ENCODE data around the gene TMEM43. TPM values are rescaled to one million over a fixed set of nuclear protein-coding genes. Genes with fewer than 3 reads are reported as not detected.

Gene TMEM43, protein sequence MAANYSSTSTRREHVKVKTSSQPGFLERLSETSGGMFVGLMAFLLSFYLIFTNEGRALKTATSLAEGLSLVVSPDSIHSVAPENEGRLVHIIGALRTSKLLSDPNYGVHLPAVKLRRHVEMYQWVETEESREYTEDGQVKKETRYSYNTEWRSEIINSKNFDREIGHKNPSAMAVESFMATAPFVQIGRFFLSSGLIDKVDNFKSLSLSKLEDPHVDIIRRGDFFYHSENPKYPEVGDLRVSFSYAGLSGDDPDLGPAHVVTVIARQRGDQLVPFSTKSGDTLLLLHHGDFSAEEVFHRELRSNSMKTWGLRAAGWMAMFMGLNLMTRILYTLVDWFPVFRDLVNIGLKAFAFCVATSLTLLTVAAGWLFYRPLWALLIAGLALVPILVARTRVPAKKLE
- total RNA-seq: 74.4 and 97.0 TPM in 2 replicates

DNA sequence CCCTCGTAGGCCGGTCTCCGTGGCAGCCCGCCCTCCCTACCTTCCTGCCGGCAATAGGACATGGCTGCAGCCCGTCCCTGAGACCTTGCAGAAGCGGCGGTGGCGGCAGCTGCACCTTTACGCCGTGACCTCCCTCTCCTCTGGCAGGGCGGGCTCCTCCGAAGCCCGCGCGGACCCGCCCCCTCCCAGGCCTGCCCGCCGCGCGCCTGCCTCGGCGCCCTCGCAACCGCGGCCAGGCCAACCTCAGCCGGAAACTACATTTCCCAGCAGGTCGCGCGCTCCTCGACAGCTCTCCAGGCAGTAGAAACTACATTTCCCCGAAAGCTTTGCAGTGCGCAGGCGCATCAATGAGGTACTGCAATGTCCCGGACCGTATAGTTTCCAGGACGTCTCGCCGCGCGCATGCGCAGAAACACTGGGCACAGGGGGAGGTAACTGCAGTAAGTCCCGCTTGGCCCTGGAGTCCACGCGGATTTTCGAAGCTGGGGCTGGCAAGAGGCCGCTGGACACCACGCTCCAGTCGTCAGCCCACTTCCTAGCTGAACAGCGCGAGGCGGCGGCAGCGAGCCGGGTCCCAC lies at the start of gene TMEM43, which contains the start of gene CHCHD4:
Gene TMEM43 (plus strand): TSS at position 438 of the 578 bp plus-strand sequence. CDS start 142 bp downstream, outside the sequence.
Gene CHCHD4 (minus strand): TSS at position 256 of the 578 bp plus-strand sequence. CDS start 194 bp downstream, at position 62.

DNA sequence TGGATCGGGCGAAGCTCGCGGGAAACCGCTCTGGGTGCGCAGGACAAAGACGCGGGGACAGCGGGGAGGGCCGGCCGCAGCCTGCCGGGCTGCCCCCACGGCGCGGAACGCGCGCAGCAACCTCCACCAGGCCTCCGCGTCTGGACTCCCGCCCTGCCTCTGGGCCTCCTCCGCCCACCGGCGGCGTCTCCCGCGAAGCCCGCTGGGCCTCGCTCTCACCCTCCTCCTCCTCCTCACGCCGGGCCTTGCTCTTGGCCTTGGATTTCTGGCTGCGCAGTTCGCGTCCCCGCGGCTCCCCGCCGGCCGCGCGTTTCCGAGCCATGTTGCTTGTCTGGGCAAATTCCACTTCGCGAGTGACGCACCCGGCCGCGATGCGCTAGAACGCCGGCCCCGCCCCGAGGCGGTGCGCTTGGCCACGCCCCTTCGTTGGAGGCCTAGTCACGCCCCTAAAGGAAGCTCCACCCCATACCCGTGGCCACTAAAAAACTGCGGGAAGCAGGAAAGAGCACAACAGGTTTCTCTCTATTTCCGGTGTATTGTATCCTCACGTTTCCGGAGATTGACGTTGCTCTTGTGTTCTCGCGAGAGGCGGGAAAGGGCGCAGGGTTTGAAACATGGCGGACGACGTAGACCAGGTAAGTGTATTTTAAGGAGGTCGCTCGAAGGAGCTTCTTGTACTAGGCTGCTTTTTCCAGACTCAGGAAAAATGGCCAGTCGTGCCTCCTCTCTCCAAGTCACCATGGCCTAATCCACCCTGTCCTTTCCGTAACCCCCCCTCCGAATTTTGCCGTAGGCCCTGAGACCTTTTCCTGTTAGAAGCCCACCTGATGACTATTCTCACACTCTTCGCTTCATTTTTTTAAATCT lies 53.6 kb downstream of the TMEM43 start, which contains the start of the genes LSM3 and XPC:
Gene LSM3 (plus strand): TSS at position 571 of the 867 bp plus-strand sequence. CDS start 44 bp downstream, at position 615.
Gene XPC (minus strand): TSS at position 355 of the 867 bp plus-strand sequence. CDS start 33 bp downstream, at position 322.

Other genes starting within 250 kb of the TMEM43 start
- gene WNT7A, start 245.0 kb upstream of the TMEM43 start, total RNA-seq: not detected in 2 replicates
- gene CHCHD4, start 182 bp upstream of the TMEM43 start, total RNA-seq: 17.5 and 23.9 TPM in 2 replicates
- gene XPC, start 53.5 kb downstream of the TMEM43 start, total RNA-seq: 36.5 and 37.4 TPM in 2 replicates
- gene LSM3, start 53.8 kb downstream of the TMEM43 start, total RNA-seq: 12.7 and 15.0 TPM in 2 replicates